ENCODE data around the gene PLA2G4C. TPM values are rescaled to one million over a fixed set of nuclear protein-coding genes. Genes with fewer than 3 reads are reported as not detected.

Gene PLA2G4C
- total RNA-seq, 1 experiment from 2014 or later, result 4.2 TPM

- Mint-ChIP-seq H3K4me3 (ENCODE audit: low read depth, unreplicated experiment) (no peak overlapping the region), H3K4me1 (ENCODE audit: low read depth, unreplicated experiment) (peaks cover 12% of the 10 kb centered on the region), H3K9me3 (ENCODE audit: low read depth, unreplicated experiment) (no peaks in the 10 kb centered on the region), H3K27me3 (ENCODE audit: unreplicated experiment) (no peaks in the 10 kb centered on the region), H3K36me3 (ENCODE audit: insufficient read depth, unreplicated experiment) (peaks cover 30% of the 10 kb centered on the region), H3K27ac (ENCODE audit: unreplicated experiment) (no peak overlapping the region)
- intact Hi-C loops (cut with micrococcal nuclease; ENCODE audit: unreplicated experiment), result no loop called here
- DNase-seq, result no peak
- no peak for TF ChIP-seq CTCF (IDR thresholded peaks at IDR 0.05; ENCODE audit: unreplicated experiment)
- no TSS peak for BruUV-seq (replicated peaks)
- CTCF ChIA-PET, result no interaction called here
Observed at GRCh38 chr19:48121066-48121465, 10.4 kb upstream of the PLA2G4C start.

GRCh38 chr19:48120505-48120904 lies 9.9 kb upstream of the PLA2G4C start:
- BruUV-seq (replicated peaks), result no TSS peak
- intact Hi-C loops (cut with micrococcal nuclease; ENCODE audit: unreplicated experiment), result no loop called here
- no peak for DNase-seq
- H3K36me3 Mint-ChIP-seq (ENCODE audit: insufficient read depth, unreplicated experiment), result peaks cover 26% of the 10 kb centered on the region
- H3K4me1 Mint-ChIP-seq (ENCODE audit: low read depth, unreplicated experiment), result peaks cover 12% of the 10 kb centered on the region
- CTCF ChIA-PET, result no interaction called here
- no peak overlapping the region for H3K27ac Mint-ChIP-seq (ENCODE audit: unreplicated experiment)
- no peaks in the 10 kb centered on the region for H3K9me3 Mint-ChIP-seq (ENCODE audit: low read depth, unreplicated experiment)
- no peaks in the 10 kb centered on the region for H3K27me3 Mint-ChIP-seq (ENCODE audit: unreplicated experiment)
- TF ChIP-seq CTCF (IDR thresholded peaks at IDR 0.05; ENCODE audit: unreplicated experiment), result no peak
- H3K4me3 Mint-ChIP-seq (ENCODE audit: low read depth, unreplicated experiment), result no peak overlapping the region

GRCh38 chr19:48118131-48118517 lies 7.5 kb upstream of the PLA2G4C start:
- Mint-ChIP-seq H3K4me3 (ENCODE audit: low read depth, unreplicated experiment) (no peak overlapping the region), H3K36me3 (ENCODE audit: insufficient read depth, unreplicated experiment) (peaks cover 21% of the 10 kb centered on the region), H3K27me3 (ENCODE audit: unreplicated experiment) (no peaks in the 10 kb centered on the region), H3K27ac (ENCODE audit: unreplicated experiment) (no peak overlapping the region), H3K9me3 (ENCODE audit: low read depth, unreplicated experiment) (no peaks in the 10 kb centered on the region), H3K4me1 (ENCODE audit: low read depth, unreplicated experiment) (no peaks in the 10 kb centered on the region)
- BruUV-seq (replicated peaks), result no TSS peak
- no peak for TF ChIP-seq CTCF (IDR thresholded peaks at IDR 0.05; ENCODE audit: unreplicated experiment)
- CTCF ChIA-PET, result interaction anchor here (0.6 kb wide), 1 partner anchor 102 kb away, joined by 3 read pairs; no protein-coding TSS in a partner anchor
- intact Hi-C loops (cut with micrococcal nuclease; ENCODE audit: unreplicated experiment), result no loop called here
- no peak for DNase-seq

- no peak for TF ChIP-seq CTCF (IDR thresholded peaks at IDR 0.05; ENCODE audit: unreplicated experiment)
- no peak for DNase-seq
- intact Hi-C loops (cut with micrococcal nuclease; ENCODE audit: unreplicated experiment), result no loop called here
- H3K36me3 Mint-ChIP-seq (ENCODE audit: insufficient read depth, unreplicated experiment), result peaks cover 21% of the 10 kb centered on the region
- H3K4me1 Mint-ChIP-seq (ENCODE audit: low read depth, unreplicated experiment), result no peaks in the 10 kb centered on the region
- no peak overlapping the region for H3K27ac Mint-ChIP-seq (ENCODE audit: unreplicated experiment)
- no peaks in the 10 kb centered on the region for H3K9me3 Mint-ChIP-seq (ENCODE audit: low read depth, unreplicated experiment)
- CTCF ChIA-PET, result interaction anchor here (0.6 kb wide), 1 partner anchor 637 kb away, joined by 3 read pairs; no protein-coding TSS in a partner anchor
- no peak overlapping the region for H3K4me3 Mint-ChIP-seq (ENCODE audit: low read depth, unreplicated experiment)
- BruUV-seq (replicated peaks), result no TSS peak
- H3K27me3 Mint-ChIP-seq (ENCODE audit: unreplicated experiment), result no peaks in the 10 kb centered on the region
Observed at GRCh38 chr19:48117515-48118130, 7.0 kb upstream of the PLA2G4C start.
